Neural crest cell (in vitro differentiated cells): Measurements from ENCODE around the gene MAGI2. TPM values are rescaled to one million over a fixed set of nuclear protein-coding genes. Genes with fewer than 3 reads are reported as not detected.

Source experiments
- DNase-seq: peaks from one replicate; pipeline ENCODE4 v3.0.0; 2021; ENCODE audit warnings: low read depth, mixed read lengths, low spot score
- H3K27ac Mint-ChIP-seq: one replicate; pipeline ENCODE4 v1.8.0; 2021; ENCODE audit warnings: mild to moderate bottlenecking, mixed read lengths; ENCODE audit not compliant: unreplicated experiment
- H3K27me3 Mint-ChIP-seq: 2 replicates; pipeline ENCODE4 v1.8.0; 2021; ENCODE audit warnings: low read depth, mild to moderate bottlenecking, mixed read lengths
- H3K36me3 Mint-ChIP-seq: 2 replicates; pipeline ENCODE4 v1.8.0; 2021; ENCODE audit warnings: low read depth, mild to moderate bottlenecking, mixed read lengths
- H3K4me1 Mint-ChIP-seq: 2 replicates; pipeline ENCODE4 v1.8.0; 2021; ENCODE audit warnings: mixed read lengths
- H3K4me3 Mint-ChIP-seq: one replicate; pipeline ENCODE4 v1.8.0; 2021; ENCODE audit warnings: mild to moderate bottlenecking, mixed read lengths
- H3K9me3 Mint-ChIP-seq: 2 replicates; pipeline ENCODE4 v1.8.0; 2021; ENCODE audit warnings: mixed read lengths
- CTCF ChIP-seq: fragments of 200-600 bp; sonication (generic); conservative IDR thresholded peaks from 2 replicates; pipeline ENCODE4 v1.5.0; 2021; ENCODE audit warnings: antibody characterized with exemption, mild to moderate bottlenecking
- total RNA-seq: library from RNA; stranded (reverse); gene quantifications from 2 replicates; pipeline ENCODE4 v1.2.1, GENCODE V29; 2021

Gene MAGI2
- total RNA-seq, 1 donor from 2014 or later, result 10.0 TPM

DNA sequence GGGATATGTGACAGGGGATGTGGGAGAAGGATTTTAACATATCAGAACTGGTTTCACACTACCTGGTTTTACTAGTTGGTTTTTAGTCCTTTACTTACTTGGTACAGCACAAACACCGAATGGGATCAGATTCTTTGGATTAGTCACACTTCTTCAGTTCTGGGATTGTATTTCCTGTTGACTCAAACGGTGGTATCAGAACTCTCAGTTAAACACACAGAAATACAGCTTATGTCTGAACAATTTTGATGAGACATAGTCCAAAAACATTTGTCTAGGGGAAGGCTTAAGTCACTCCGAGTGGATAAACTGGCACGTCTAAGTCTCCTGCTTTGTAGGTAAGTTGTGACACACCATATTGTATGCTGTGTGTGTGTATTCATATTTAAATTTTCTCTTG lies 1174.4 kb downstream of the MAGI2 start:
- DNase-seq, result no peak
- Mint-ChIP-seq H3K4me3 (no peak overlapping the region), H3K36me3 (no peaks in the 10 kb centered on the region), H3K9me3 (no peaks in the 10 kb centered on the region), H3K27ac (no peak overlapping the region), H3K4me1 (no peaks in the 10 kb centered on the region), H3K27me3 (no peaks in the 10 kb centered on the region)
- TF ChIP-seq CTCF, result no peak

- Mint-ChIP-seq H3K27me3 (no peaks in the 10 kb centered on the region), H3K27ac (no peak overlapping the region), H3K4me1 (no peaks in the 10 kb centered on the region), H3K9me3 (peaks cover 11% of the 10 kb centered on the region), H3K4me3 (no peak overlapping the region), H3K36me3 (peaks cover 2% of the 10 kb centered on the region)
- no peak for DNase-seq
- no peak for TF ChIP-seq CTCF
Observed at GRCh38 chr7:78267141-78267540, 1186.3 kb downstream of the MAGI2 start.

GRCh38 chr7:78265486-78265885 lies 1188.0 kb downstream of the MAGI2 start:
- H3K4me1 Mint-ChIP-seq, result no peaks in the 10 kb centered on the region
- no peaks in the 10 kb centered on the region for H3K36me3 Mint-ChIP-seq
- H3K9me3 Mint-ChIP-seq, result peaks cover 2% of the 10 kb centered on the region
- H3K4me3 Mint-ChIP-seq, result no peak overlapping the region
- DNase-seq, result no peak
- H3K27me3 Mint-ChIP-seq, result no peaks in the 10 kb centered on the region
- H3K27ac Mint-ChIP-seq, result no peak overlapping the region
- no peak for TF ChIP-seq CTCF

DNA sequence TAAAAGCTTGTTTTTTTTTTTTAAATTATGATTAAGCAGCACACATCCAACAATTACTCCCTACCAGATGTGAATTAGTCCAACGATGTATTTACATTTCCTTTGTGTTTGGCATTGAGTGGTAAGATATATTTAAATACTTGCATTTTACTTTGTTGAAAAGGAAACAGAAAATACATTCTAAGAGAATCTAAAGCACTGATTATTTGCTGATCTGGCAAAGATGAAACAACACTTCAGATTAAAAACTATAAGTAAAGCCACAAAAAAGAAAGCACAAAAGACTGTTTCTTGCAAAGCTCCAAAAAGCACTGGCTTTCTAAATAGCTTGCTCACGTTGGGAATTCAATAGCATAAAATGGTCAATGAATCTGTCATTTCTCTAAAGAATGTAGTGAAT lies 1188.4 kb downstream of the MAGI2 start:
- no peak for TF ChIP-seq CTCF
- peaks cover 2% of the 10 kb centered on the region for H3K9me3 Mint-ChIP-seq
- H3K27ac Mint-ChIP-seq, result no peak overlapping the region
- DNase-seq, result no peak
- no peaks in the 10 kb centered on the region for H3K27me3 Mint-ChIP-seq
- no peaks in the 10 kb centered on the region for H3K4me1 Mint-ChIP-seq
- H3K36me3 Mint-ChIP-seq, result no peaks in the 10 kb centered on the region
- no peak overlapping the region for H3K4me3 Mint-ChIP-seq

DNA sequence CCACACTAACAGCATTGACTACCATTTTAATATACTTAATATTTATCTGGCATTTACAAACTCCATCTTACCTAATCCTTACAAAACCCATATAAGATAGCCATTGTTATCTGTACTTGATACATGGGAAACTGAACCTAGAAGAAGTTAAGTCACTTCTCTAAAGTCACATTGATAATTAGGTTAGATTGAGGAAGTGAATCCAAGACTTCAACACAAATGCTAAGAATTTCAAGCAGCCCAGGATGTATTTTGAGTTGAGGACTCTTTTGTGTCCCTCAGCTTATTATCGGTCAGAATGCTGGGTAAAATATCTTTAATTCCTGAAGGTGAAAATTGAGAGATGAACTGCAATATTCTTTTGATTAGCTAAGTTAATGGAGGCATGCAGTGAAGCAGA lies 1189.4 kb downstream of the MAGI2 start:
- DNase-seq, result no peak
- no peaks in the 10 kb centered on the region for H3K4me1 Mint-ChIP-seq
- no peak for TF ChIP-seq CTCF
- no peak overlapping the region for H3K27ac Mint-ChIP-seq
- no peaks in the 10 kb centered on the region for H3K36me3 Mint-ChIP-seq
- no peaks in the 10 kb centered on the region for H3K27me3 Mint-ChIP-seq
- no peak overlapping the region for H3K4me3 Mint-ChIP-seq
- H3K9me3 Mint-ChIP-seq, result no peaks in the 10 kb centered on the region

- no peaks in the 10 kb centered on the region for H3K9me3 Mint-ChIP-seq
- H3K27ac Mint-ChIP-seq, result no peak overlapping the region
- no peak for TF ChIP-seq CTCF
- no peak for DNase-seq
- H3K36me3 Mint-ChIP-seq, result no peaks in the 10 kb centered on the region
- no peak overlapping the region for H3K4me3 Mint-ChIP-seq
- no peaks in the 10 kb centered on the region for H3K4me1 Mint-ChIP-seq
- no peaks in the 10 kb centered on the region for H3K27me3 Mint-ChIP-seq
Observed at GRCh38 chr7:78261739-78262138, 1191.7 kb downstream of the MAGI2 start.
